ENCODE data around the gene PCYOX1L.

Gene PCYOX1L

DNA sequence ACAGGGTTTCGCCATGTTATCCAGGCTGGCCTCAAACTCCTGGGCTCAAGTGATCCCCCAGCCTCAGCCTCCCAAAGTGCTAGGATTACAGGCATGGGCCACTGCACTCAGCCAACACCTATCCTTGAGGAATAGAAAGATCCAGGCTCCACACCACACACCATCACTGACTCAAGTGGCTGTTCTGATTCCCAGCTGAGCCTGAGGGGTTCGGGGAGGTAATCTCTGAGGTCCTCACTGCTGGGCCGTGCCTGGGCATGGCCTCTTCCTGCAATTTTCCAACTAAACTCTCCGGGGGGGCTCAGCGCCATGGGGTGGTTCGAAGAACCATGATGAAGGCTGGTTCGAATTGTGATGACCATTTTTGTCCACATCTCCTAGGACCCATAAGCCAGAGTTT is 52.2 kb downstream of the PCYOX1L start:
- DNase-seq: no peak

DNA sequence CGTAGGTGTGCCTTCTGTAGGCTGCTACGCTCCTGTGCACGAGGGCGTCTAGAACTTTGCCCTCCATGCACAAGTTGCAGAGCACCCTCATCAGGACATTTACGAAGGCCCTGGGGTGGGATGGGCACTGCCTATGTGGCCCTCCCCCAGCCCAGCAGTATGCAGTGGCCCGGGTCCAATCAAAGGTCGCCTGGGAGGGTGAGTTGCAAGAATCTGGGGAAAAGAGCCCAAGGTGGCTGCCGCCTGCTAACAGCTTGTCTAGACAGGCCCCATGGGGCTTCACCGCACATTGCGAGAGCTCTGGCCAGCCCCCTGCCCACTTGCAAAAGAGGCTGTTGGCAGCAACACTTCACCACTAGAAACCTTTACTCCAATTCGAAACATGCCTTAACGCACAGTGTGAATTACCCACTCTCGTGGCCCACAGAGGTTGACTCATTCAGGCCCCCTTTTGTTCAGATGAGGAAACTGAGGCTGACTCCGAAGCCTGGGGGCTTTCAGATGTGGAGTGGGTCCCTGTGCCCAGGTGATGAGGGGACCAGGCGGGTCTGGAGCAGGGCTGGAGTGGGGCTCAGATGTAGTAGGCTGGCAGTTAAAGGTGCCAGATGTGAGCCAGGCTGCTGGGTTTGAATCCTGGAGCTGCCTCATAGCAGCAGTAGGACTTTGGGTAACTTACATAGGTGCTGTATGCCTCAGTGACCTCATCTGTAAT is 53.0 kb downstream of the PCYOX1L start:
- DNase-seq: no peak

DNA sequence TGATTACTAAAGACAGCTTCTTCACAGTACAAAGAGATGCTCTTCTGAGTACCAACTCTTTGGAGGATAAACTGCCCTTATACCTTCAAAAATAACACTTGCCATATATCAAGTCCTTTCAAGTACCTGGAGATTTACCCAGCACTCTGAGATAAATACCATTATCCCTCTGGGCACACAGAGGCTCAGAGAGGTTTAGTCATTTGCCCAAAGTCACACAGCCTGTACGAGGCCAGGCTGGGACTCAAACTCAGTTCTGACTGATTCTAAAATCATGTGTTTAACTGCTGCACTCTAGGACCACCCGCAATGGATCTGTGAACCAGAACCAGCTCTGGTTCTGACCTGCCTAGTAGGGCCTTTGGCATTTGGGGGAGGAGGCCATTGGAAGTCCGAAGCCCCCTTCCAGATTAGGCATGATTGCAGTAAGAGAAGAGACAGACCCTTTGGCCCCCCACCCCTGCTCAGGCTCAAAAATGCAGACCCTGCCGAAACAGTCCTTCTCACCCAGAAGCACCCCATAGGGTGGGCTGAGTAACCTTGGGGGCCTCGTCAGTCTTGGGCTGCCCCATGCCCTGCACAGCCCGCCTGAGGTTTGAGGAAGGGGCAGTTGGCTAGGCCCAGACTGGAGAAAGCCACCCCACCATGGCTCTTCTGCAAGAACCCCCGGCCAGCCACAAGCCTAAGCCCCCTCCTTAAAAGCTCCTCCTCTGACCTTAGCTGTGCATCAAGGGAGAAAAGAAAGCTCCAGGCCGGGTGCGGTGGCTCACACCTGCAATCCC is 54.1 kb downstream of the PCYOX1L start:
- no peak for DNase-seq

DNA sequence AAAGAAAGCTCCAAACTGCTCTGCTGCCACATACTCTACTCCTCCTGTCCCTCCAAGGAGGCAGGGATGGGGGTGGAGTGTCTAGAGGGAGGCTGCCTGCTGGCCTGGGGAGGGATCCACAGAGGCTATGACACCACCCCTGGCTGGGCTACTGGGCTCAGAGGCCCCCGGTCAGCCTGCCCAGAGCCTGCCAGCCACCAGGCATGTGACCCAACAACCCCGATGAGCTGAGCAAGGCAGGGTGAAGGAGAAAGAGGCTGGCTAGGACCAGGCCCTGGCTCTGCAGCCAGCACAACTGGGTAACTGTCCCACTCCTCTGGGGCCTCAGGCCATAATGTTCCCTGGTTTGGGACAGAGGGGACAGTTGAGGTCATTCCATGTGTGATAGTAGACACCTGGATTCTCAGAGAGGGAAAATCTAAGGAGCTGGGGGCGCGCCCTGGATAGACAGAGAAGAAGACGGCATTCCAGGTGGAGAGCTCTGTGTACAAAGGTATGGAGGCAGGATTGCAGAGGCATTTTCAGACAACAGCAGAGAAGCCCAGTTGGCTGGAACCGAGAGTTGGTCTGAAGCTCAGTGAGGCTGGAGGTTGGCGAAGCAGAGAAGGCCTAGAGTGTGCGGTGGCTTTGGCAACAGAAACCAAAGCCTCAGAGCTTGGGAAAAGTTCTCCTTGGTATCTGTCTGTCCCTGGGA is 55.1 kb downstream of the PCYOX1L start:
- DNase-seq: no peak

DNA sequence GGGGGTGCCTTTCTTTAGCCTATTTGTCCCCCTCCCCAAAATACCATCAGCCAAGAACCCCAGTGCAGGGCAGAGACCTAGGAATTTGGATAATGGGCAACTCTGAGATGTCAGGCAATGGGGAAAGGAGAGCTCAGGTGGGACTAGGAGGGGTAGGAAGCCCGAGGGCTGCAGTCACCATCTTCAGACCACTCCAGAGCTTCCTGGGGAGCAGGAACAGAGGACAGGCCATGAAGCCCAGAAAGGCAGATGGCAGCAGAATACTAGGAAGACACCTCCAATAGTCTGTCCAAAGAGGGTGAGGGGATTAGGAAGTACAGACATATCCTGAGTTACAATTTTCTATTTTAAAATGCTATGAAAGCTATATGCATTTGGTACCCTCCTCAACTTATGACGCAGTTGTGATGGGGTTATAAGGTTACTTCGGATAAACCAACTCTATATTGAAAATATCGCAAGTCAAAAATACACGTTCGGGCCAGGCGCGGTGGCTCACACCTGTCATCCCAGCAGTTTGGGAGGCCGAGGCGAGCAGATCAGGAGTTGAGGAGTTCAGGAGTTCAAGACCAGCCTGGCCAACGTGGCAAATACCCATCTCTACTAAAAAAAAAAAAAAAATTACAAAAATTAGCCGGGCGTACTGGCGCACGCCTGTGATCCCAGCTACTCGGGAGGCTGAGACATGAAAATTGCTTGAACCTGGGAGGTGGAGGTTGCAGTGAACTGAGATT is 55.8 kb downstream of the PCYOX1L start:
- DNase-seq: no peak

DNA sequence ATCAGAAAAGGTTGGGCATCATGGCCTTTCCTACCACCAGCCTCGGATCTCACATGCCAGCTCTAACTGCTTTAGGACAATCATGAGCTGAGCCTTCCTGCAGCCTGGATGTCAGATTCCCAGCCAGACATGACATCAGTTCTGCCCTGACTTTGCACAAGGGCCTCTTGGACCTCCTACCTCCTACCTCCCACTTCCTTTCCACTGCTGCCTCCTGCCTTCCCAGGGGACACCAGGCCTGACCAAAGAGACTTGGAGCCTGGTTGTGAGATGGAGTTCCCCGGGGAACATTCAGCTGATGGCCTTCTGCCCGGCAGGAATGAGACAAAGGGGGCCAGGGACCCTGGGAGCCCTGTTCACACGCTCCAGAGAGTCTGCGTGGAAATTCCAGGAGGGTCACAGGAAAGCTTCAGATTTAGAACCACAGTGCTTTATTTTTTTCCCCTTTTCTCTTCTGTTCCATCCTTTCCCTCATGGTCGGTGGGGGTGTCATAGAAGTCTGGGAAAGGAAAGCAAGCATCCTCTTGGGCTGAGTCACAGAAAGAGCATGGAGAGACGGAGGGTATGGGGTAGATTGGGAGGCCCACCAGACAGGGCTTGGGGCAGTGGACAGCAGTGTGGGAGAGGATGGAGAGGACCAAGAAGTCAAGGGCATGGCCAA is 56.7 kb downstream of the PCYOX1L start:
- no peak for DNase-seq

DNA sequence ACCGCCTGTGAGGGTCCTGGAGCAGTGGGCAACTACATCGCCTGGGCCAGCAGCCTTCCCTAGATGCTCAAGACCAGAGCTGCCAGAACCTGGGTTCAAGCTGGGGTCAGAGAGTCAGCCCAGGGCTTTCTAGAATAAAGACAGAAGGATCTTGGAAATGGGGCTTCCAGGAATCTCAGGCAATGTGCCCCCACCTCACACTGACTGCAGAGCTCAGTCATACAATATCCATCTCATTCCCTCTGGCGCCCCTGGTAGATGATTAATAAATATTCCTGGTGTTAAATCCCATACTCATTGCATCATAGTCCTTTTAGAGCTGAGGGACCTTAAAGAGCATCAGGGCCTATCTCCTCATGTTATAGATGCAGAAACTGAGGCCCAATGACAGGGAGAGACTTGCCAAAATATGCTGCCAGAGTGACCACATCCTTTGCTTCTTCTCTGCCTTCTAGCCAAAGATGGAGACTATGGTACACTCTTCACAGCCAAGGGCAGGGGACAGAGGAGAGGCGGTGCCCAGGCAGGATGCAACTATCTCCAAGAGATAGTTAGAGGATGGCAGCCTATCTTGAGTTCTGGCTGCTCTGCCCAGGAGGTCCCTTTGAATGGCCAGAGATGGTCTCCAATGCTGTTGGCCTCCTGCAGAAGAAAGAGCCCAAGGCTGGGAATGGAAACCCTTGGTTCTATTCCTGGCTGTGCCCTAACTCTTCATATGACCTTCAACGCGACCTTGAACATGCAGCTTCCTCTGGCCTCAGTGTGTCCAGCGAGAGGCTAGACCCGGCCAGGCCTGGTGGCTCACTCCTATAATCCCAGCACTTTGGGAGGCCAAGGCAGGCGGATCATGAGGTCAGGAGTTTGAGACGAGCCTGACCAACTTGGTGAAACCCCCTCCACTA is 57.5 kb downstream of the PCYOX1L start:
- DNase-seq: no peak

DNA sequence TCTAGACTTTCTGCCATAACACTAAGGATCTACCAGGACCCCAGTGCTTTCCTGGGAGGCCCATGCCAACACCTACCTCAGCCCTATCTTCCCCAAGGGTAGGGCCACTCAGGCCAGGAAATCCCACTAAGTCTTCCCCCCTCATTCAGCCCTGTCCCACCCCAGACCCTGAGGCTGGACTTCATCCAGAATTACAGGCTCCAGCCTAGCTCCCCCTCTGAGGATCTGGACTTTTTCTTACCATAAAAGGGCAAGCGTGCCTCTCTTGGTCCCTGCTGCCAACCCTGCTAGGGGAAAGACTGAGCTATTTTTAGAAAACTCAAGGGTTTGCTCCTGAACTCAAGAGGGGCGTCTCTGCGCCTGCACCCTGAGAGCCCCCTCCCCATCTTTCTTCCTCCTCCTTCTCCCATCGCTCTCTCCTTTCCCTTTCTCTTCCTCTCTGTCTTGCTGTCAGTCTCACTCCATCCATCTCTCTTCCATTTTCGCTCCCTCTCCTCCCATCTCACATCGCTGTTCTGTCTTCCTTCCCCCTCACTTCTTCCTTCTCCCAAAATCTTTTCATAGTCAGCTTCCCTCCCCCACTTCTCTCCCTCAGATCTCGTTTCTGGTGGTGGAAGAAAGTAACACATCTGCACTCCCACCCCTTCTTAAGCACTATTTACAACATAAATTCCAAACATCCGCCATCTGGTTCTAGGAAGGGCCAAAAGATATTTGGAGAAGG is 59.3 kb downstream of the PCYOX1L start:
- no peak for DNase-seq

DNA sequence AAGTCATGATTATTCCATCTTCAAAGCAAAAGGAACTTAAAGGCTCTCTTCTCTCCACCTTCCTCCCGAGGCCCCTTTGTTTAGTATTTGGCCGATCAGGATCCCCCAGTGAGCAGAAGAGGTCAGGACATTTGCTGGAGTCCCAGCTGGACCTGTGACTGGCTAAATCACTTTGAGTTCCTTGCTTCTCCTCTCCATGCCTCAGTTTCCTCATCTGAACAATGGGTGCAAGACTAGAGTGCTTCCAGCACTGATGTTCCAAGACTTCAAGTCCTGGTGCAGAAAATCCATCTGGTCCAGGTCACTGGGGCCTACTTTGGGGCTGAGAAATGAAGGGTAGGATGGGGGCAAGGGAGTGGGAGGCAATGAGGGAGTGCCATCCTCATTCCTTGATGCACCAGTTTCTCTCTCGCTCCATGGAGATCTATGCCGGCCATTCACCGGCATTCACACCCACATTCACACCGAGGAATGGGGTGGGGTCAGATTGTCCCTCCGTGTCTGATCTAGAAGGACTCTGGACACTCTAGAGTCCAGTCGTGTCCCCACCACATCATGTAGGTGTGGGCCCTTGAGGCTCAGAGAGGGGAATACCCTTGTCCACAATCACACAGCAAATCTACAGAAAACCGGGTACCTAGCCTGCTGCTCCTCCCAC is 60.0 kb downstream of the PCYOX1L start:
- no peak for DNase-seq

DNA sequence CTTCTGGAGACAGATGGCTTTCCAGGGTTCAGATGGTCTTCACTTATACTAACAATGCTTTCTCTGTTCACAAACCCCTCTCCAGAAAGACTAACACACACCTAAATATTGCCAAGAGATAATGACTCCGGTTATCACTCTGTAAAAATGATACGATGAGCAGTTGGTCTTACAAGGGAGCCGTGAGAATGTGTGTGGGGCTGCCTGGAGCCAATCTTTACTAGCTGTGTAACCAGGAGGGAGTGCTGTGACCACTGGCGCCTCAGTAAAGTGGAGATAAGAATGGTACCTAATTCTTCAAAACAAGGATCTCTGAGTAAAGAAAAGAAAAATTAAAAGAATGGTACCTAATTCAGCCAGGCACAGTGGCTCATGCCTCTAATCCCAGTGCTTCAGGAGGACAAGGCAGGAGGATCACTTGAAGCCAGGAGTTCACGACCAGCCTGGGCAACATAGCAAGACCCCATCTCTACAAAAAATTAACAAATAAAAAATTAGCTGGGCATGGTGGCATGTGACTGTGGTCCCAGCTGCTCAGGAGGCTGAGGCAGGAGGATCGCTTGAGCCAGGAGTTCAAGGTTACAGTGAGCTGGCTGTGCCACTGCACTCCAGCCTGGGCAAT is 61.2 kb downstream of the PCYOX1L start:
- DNase-seq: no peak
